Activated CD8-positive, alpha-beta T cell treated with anti-CD3 and anti-CD28 coated beads for 36 hours (primary cell): Measurements from ENCODE around the gene NUP153. TPM values are rescaled to one million over a fixed set of nuclear protein-coding genes. Genes with fewer than 3 reads are reported as not detected.
"Not testable (repeated sequence)": the region's sequence is repeated elsewhere in the genome, so short reads cannot be mapped to it uniquely, and the experiment has no call there.

ENCODE experiments used
- ATAC-seq: fragments of 200-7000 bp; cut with Tn5 transposase; one replicate; pipeline ENCODE4 v1.10.0; 2021; ENCODE audit warnings: mild to moderate bottlenecking, moderate library complexity
- CTCF ChIA-PET: fragments of 350-600 bp; sonication (Branson Sonifier 250); formaldehyde crosslinking; loops from one replicate; lab custom pipeline; 2021; ENCODE audit warnings: antibody characterized with exemption; lab: Charles Lee
- POLR2A ChIA-PET: fragments of 350-600 bp; sonication (Branson Sonifier 250); formaldehyde crosslinking; loops from one replicate; lab custom pipeline; 2021; ENCODE audit warnings: antibody characterized with exemption; lab: Charles Lee
- DNase-seq: peaks from one replicate; pipeline ENCODE4 v3.0.0-alpha.2; 2020
- H3K27ac Mint-ChIP-seq: one replicate; pipeline ENCODE4 v1.8.0; 2021; ENCODE audit warnings: mild to moderate bottlenecking, mixed read lengths
- H3K27me3 Mint-ChIP-seq: one replicate; pipeline ENCODE4 v1.8.0; 2021; ENCODE audit warnings: mixed read lengths
- H3K36me3 Mint-ChIP-seq: one replicate; pipeline ENCODE4 v1.8.0; 2021; ENCODE audit warnings: low read depth, mixed read lengths
- H3K4me1 Mint-ChIP-seq: one replicate; pipeline ENCODE4 v1.8.0; 2021; ENCODE audit warnings: low read depth, mixed read lengths
- H3K4me3 Mint-ChIP-seq: one replicate; pipeline ENCODE4 v1.8.0; 2021; ENCODE audit warnings: mild to moderate bottlenecking, moderate library complexity, mixed read lengths
- H3K9me3 Mint-ChIP-seq: one replicate; pipeline ENCODE4 v1.8.0; 2021; ENCODE audit warnings: mixed read lengths
- CTCF ChIP-seq: fragments of 200-600 bp; IDR thresholded peaks from one replicate; pipeline ENCODE4 v1.8.0; 2022; ENCODE audit warnings: antibody characterized with exemption, mild to moderate bottlenecking
- intact Hi-C: fragments of 100-400 bp; cut with micrococcal nuclease; formaldehyde crosslinking; loops from one replicate; pipeline ENCODE4 v1.10.0; 2022
- total RNA-seq, 2 experiments: library from RNA; stranded (reverse); gene quantifications; one replicate each; pipeline ENCODE4 v1.2.3, GENCODE V29; 2021

The NUP153 gene
- total RNA-seq, 2 experiments from 2014 or later: 76.4 to 78.2 TPM

DNA sequence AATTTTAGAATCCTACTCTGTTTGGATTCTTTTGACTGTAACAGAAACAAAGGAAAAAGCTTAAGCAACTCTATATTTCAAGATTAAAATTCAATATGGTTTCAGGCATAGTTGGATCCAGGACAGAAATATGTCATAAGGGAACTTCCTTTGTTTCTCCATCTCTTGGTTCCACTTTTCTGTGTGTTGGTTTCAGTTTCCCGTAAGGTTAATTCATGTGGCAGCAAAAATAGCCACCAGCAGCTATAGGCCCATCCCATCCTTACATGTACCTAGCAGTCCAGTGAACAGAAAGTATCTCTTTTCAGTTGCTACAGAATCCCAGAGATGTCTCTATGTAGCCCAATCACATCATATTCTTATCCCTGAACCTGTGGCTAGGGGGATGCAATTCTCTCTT lies 115.4 kb downstream of the NUP153 start:
- Mint-ChIP-seq H3K27ac (no peak overlapping the region), H3K9me3 (no peaks in the 10 kb centered on the region), H3K4me3 (no peak overlapping the region), H3K36me3 (no peaks in the 10 kb centered on the region), H3K4me1 (peaks cover 11% of the 10 kb centered on the region), H3K27me3 (no peaks in the 10 kb centered on the region)
- ChIA-PET CTCF (interaction anchor here (1.9 kb wide), 1 partner anchor 213 kb away, joined by 4 read pairs; no protein-coding TSS in a partner anchor), POLR2A (interaction anchor here (1.6 kb wide), 1 partner anchor 9 kb away, joined by 4 read pairs; the partner anchor contains the start of gene FAM8A1)
- no peak for ATAC-seq
- DNase-seq: no peak
- no peak for TF ChIP-seq CTCF
- intact Hi-C loops: no loop called here

- POLR2A ChIA-PET: interaction anchor here (0.7 kb wide), 1 partner anchor 11 kb away, joined by 3 read pairs; no protein-coding TSS in a partner anchor
- Mint-ChIP-seq H3K9me3 (no peaks in the 10 kb centered on the region), H3K27me3 (no peaks in the 10 kb centered on the region), H3K4me3 (no peak overlapping the region), H3K27ac (no peak overlapping the region), H3K4me1 (peaks cover 14% of the 10 kb centered on the region), H3K36me3 (no peaks in the 10 kb centered on the region)
- DNase-seq (no peak), ATAC-seq (peak; percentile 57)
- no peak for TF ChIP-seq CTCF
- intact Hi-C loops: no loop called here
- CTCF ChIA-PET: interaction anchor here (1.2 to 1.5 kb wide), 2 partner anchors 11 to 227 kb away, joined by 5 to 9 read pairs; partner anchors contain the start of gene FAM8A1
These were observed 117.2 kb downstream of the NUP153 start for GRCh38 chr6:17589406-17590096.

DNA sequence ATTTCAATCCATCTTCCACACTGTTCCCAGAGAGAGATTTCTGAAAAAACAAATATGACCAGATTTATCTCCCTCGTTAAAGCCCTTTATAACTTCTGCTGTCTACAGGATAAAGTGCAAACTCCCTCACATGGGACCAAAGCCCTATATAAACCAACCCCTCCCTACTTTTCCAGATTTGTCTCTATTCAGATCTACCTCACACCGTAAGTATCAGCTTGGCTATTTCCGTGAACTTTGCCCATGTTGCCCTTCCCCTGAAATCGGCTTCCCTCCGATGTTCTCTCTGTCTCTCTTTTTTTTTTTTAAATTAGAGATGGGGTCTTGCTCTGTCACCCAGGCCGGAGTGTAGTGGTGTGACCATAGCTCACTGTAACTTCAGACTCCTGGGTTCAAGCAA lies 118.7 kb downstream of the NUP153 start:
- DNase-seq (no peak), ATAC-seq (no peak)
- no peaks in the 10 kb centered on the region for H3K27me3 Mint-ChIP-seq
- CTCF ChIA-PET: interaction anchor here (1.5 kb wide), 1 partner anchor 13 kb away, joined by 9 read pairs; the partner anchor contains the start of gene FAM8A1
- peaks cover 19% of the 10 kb centered on the region for H3K4me1 Mint-ChIP-seq
- no peaks in the 10 kb centered on the region for H3K36me3 Mint-ChIP-seq
- POLR2A ChIA-PET: interaction anchor here (0.7 kb wide), 1 partner anchor 532 kb away, joined by 5 read pairs; no protein-coding TSS in a partner anchor
- intact Hi-C loops: no loop called here
- TF ChIP-seq CTCF: no peak
- H3K4me3 Mint-ChIP-seq: no peak overlapping the region
- no peak overlapping the region for H3K27ac Mint-ChIP-seq
- H3K9me3 Mint-ChIP-seq: no peaks in the 10 kb centered on the region

DNA sequence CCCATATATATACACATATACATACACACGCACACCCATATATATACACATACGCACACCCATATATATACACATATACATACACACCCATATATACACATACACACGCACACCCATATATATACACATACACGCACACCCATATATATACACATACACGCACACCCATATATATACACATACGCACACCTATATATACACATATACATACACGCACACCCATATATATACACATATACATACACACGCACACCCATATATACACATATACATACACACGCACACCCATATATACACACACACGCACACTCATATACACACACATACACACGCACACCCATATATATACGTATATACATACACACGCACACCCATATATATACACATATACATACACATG lies 120.1 kb downstream of the NUP153 start:
- H3K4me3 Mint-ChIP-seq, POLR2A ChIA-PET, H3K36me3 Mint-ChIP-seq, H3K9me3 Mint-ChIP-seq, H3K27me3 Mint-ChIP-seq, H3K27ac Mint-ChIP-seq, intact Hi-C loops, ATAC-seq, DNase-seq: not testable (repeated sequence)
- CTCF ChIA-PET: interaction anchor here (2.4 kb wide), 1 partner anchor 14 kb away, joined by 6 read pairs; the partner anchor contains the start of gene FAM8A1
- peaks cover 19% of the 10 kb centered on the region for H3K4me1 Mint-ChIP-seq

DNA sequence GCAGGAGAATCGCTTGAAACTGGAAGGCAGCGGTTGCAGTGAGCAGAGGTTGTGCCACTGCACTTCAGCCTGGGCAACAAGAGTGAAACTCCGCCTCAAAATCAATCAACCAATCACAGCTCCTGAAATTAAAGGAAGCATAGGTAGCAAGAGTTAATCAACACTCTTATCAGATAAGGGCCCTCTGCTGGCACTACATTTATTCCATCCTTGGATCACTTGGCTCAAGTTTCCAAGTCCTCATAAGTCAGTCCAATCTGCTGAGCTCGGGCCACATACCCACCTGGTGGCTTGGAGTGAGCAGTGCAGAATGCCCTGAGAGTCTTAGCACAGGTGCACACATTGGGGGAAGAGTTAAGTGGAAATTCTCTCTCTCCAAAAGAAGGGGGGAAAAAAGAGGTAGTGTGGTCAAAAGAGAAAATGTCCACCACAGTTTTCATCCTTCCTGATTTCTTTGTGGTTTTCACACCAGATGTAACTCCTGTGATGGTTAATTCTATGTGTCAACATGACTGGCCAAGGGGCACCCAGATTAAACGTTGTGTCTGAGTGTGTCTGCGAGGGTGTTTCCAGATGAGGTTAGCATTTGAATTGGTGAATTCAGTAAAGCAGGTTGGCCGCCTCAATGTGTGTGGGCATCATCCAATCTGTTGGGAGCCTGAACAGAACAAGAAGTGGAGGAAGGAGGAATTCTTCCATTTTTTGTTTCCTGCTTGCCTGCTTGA lies 120.8 kb downstream of the NUP153 start:
- TF ChIP-seq CTCF: peak; percentile 29
- POLR2A ChIA-PET: interaction anchor here (1.7 kb wide), 1 partner anchor 15 kb away, joined by 4 read pairs; no protein-coding TSS in a partner anchor
- no peaks in the 10 kb centered on the region for H3K36me3 Mint-ChIP-seq
- peaks cover 17% of the 10 kb centered on the region for H3K4me1 Mint-ChIP-seq
- intact Hi-C loops: no loop called here
- H3K27me3 Mint-ChIP-seq: peaks cover 5% of the 10 kb centered on the region
- H3K27ac Mint-ChIP-seq: no peak overlapping the region
- CTCF ChIA-PET: interaction anchor here (1.1 to 2.6 kb wide), 5 partner anchors 15 to 432 kb away, joined by 3 to 19 read pairs (median 8); partner anchors contain the start of gene FAM8A1
- no peak overlapping the region for H3K4me3 Mint-ChIP-seq
- ATAC-seq (peak; percentile 38), DNase-seq (no peak)
- no peaks in the 10 kb centered on the region for H3K9me3 Mint-ChIP-seq
